COLO668 (cell line): ENCODE measurements around the gene TRA2B.
A peak's percentile ranks its signal among the peaks of the same experiment; 100 is the strongest.

Experiments
- DNase-seq: peaks from one replicate; lab custom pipeline; 2025; ENCODE audit not compliant: unreplicated experiment; lab: John Stamatoyannopoulos, UW

The TRA2B gene

GRCh38 chr3:185937689-185938374 is at the start of gene TRA2B:
Gene TRA2B (minus strand): TSS chr3:185938014. CDS start chr3:185937860, 154 bp downstream.
- DNase-seq: peak; percentile 95

- no peak for DNase-seq
These were observed 48.5 kb upstream of the TRA2B start for GRCh38 chr3:185986198-185986777.

- DNase-seq: no peak
These were observed 46.4 kb upstream of the TRA2B start for GRCh38 chr3:185984203-185984602.

DNA sequence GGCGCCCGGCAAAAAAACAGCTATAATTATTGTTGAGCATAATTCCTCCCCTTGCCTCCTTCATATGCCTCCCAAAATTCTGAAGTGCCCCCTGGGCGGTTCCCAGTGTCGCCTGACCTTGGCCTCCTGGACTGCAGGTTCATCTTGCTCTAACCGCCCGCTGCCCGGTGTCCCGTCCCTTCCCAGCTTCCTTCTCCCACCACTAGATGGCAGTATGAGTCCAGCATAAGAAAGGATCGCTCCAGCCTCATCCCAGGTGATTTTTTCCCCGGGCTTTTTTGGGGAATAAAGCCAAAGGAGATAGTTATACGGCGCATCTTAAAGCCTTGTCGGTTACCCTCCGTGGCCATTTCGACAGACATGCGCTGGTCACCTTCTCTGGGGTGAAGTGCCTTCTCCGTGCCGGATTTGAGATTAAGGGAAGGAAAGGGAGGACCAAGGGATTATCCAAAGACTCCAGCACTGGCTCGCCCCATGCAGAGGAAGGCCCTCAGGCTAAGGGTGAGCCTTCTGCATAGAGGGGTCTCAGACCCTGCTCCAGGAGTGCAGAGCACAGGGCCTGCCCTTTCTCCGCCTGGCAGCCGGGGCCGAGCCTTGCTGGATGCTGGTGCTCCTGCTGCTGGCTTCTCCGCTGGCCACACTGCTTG is 45.8 kb upstream of the TRA2B start:
- DNase-seq: peak; percentile 58

DNA sequence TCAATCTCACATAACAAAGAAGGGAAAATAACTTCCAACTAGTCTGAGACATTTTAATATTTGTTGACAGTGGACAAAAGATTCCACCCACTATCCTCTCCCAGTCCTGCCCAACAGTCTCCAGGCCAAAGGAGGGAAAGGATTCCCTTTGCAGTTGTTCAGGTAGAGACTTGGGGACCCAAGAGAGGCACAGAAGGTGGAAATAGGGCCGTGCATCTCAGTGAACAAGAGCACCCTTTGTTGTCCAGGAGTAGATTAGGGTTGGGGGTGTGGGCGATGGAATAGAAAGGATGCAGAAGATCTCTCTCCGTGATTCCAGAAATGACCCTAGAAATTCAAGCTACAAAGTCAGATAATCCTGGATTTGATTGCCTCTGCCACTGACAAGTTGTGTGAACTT is 44.8 kb upstream of the TRA2B start:
- DNase-seq: no peak

DNA sequence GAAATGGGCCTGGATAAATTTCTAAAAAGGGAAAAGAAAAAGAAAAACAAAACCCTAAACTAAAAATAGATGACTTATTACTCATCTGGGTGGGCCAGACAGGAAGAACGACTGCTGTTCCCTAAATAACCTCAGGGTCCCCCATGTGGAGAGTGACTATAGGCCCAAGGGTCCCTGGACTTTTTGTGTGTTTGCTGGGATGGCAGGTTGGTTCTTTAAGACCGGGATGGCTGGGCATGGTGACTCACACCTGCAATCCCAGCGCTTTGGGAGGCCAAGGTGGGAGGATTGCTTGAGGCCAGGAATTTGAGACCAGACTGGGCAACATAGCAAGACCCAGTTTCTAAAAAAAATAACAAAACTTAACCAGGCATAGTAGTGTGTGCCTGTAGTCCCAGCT is 43.8 kb upstream of the TRA2B start:
- no peak for DNase-seq

DNA sequence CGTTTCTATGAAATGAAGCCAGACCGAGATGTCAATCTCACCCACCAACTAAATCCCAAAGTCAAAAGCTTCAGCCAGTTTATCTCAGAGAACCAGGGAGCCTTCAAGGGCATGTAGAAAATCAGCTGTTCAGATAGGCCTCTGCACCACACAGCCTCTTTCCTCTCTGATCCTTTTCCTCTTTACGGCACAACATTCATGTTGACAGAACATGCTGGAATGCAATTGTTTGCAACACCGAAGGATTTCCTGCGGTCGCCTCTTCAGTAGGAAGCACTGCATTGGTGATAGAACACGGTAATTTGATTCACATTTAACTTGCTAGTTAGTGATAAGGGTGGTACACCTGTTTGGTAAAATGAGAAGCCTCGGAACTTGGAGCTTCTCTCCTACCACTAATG is 41.9 kb upstream of the TRA2B start:
- DNase-seq: no peak

DNA sequence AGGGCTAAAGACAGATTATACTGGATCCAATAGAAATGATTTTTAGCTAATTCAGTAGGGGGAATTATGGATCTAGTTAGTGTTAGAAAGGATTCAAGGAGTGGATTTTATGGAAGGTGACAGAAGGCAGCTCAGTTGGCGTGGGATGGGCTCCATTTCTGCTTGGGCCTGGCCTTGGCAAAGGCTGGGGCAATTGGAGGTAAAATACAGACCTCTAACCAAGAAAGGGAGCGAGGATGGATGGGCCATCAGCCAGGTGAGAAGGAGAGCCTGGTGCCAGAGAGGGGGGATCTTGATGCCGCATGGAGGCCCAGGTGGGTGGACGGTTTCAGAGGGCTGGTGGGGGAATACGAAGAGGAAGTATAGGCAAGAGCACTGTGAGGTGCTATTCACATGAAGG is 40.7 kb upstream of the TRA2B start:
- no peak for DNase-seq

GRCh38 chr3:185977679-185978040 is 39.8 kb upstream of the TRA2B start:
- no peak for DNase-seq

GRCh38 chr3:185976977-185977678 is 39.3 kb upstream of the TRA2B start:
- peak; percentile 62 for DNase-seq

DNA sequence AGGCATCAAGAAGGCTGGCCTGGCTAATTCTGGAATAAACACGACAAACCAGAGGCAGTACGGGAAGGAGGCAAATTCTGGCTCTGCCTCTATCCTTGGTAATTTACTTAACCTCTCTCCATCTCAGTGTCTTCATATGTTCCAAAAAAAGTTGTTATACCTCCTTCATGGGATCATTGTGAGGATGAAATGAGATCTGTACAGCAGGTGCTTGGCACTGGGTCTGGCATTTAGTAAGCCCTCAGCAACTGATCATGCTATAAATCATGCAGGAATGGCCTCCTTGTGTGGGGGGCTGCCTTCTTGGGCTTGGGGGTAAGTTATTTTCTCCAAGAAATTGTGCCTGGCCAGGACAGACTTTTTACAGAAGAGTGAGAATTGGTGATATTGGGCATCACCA is 38.3 kb upstream of the TRA2B start:
- DNase-seq: no peak

DNA sequence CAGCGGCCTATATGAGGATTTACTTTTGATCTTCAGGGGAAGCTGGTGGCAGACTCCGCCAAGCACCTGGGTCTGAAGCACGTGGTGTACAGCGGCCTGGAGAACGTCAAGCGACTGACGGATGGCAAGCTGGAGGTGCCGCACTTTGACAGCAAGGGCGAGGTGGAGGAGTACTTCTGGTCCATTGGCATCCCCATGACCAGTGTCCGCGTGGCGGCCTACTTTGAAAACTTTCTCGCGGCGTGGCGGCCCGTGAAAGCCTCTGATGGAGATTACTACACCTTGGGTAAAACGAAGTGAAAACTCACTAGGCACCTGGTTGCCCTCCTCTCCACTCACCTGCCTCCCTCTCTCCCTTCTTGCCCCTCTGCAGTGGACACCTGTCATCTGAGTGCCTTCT is 33.8 kb upstream of the TRA2B start:
- no peak for DNase-seq

GRCh38 chr3:185968168-185968567 is 30.4 kb upstream of the TRA2B start:
- no peak for DNase-seq

DNA sequence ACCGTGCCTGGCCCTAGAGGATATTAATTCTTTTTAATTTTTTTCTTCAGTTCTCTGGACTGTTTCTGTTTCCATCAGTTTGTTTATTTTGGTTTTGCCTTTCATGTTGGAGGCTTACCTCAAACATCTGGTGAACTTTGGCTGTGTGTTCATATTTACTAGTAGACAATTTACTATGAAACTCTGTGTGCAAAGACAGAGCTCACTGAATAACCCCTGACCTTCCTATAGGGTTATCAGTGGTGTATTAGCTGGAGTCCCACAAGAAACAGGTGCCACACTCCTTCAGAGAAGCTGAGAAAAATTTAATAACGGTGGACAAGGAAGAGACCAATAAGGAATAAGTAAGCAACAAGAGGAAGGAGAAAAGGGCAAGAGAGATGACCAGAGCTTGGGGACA is 28.8 kb upstream of the TRA2B start:
- DNase-seq: no peak

GRCh38 chr3:185965496-185965895 is 27.7 kb upstream of the TRA2B start:
- DNase-seq: no peak

DNA sequence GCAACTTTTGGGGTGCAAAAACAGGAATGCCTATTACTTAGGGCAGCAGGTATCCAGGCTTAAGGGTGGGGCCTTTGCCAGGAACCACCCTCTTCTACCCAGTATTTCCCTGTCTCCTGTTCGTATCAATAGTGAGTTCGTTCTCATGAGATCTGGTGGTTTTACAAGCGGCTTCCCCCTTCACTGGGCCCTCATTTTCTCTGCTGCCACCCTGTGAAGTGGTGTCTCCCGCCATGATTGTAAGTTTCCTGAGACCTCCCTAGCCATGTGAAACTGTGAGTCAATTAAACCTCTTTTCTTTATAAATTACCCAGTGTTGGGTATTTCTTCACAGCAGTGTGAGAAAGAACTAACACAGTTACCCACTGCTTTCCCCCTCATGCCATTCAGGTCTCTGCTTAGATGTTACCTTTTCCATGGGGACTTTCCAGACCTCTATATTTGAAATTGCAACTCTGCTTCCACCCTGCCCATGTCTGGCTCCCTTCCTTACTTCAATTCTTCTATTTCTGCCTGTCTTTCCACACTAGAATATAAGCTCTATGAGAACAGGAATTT is 23.9 kb upstream of the TRA2B start:
- no peak for DNase-seq

DNA sequence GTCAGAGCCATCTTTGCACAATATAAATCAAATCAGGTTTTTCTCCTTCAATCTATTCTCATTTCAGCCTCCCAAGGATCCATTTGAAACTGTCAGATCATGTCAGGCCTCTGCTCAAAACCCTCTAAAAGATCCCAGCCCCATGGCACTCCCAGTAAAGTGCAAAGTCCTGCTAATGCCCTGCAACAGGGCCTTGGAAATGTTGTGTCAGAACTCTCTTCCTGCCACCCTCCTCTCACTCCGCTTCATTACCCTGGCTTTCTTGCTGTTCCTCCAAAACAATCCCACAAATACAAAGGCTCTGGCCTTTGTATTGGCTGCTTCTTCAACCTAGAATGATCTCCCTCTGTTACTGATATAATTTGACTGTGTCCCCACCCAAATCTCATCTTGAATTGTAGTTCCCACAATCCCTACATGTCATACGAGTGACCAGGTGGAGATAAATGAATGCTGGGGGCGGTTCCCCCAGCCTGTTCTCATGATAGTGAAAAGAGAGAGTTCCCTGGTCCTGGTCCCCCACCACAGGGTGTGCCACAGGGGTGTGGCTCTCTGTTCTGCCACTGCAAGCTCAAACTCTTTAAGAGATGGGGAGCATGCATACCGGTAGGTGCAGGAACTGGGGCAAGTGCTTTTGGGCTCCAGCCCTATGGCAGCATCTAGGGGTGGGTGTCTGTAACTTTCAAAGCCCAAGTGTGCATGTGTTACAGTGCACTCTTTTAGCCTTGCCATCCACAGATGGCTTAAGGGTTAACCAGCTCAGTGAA is 22.9 kb upstream of the TRA2B start:
- DNase-seq: no peak

DNA sequence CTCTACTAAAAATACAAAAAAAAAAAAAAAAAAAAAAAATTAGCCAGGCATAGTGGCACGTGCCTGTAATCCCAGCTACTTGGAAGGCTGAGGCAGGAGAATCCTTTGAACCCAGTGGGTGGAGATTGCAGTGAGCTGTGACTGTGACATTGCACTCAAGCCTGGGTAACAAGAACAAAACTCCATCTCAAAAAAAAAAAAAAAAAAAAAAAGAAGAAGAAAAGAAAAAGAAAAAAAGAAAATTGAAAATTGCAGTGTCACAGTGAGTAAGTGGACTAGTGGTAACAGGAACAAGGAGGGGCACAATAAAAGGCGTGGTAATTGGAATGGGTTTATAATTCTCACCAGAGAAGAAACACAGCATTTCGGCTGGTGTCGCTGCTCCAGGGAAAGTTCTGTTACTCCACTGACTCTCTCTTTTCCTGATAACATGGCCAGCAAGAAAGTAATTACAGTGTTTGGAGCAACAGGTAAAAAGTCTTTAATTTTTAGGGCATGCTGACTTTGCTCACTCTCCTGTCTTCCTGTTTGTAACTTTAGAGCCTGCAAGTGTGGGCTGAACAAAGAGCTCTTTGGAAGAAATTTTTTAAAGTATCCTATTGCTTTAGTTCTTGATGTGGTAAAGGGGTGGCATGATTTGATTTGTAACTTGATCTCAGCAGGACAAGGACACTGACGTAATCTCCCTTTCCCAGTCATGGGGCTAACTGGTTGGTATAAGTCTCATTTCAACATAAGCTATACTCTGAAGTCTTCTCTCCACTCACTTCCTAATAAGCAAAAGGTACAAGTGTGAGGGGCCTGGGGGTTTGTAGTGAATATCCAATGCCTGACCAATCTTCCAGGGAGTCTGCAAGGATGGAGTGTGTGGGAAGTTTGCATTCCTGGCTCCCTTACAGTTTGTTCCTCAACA is 22.1 kb upstream of the TRA2B start:
- peak; percentile 5 for DNase-seq

DNA sequence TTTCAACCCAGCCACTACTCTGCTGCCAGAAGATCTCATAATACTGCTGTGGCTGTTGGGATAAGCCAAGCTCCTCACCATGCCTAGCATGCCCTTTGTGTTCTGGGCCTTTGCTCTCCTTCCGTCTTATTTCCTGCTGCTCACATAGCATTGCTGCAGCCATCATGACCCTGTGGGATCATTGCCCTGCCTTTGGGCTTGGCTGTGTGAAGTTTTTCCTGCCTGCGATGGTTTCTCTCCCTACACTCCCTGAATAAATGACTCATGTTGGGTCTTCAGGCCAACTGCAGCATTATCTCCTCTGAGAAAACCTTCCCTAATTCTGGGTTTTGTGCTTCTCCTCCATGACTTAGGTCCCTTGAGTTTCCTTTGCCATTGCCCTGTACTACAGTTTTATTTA is 20.8 kb upstream of the TRA2B start:
- DNase-seq: no peak

GRCh38 chr3:185956244-185956643 is 18.4 kb upstream of the TRA2B start:
- no peak for DNase-seq
